Endodermal cell (in vitro differentiated cells): ENCODE results near the gene UBA6. TPM values are rescaled to one million over a fixed set of nuclear protein-coding genes. Genes with fewer than 3 reads are reported as not detected.
"Not testable (repeated sequence)": the region's sequence is repeated elsewhere in the genome, so short reads cannot be mapped to it uniquely, and the experiment has no call there.

Experiments used
- DNase-seq: peaks from one replicate; pipeline ENCODE4 v3.0.0-alpha.2; 2017
- H3K27ac ChIP-seq: 2 replicates; pipeline ENCODE4 v1.5.1; 2013; ENCODE audit warnings: mild to moderate bottlenecking, low read depth, low read length, moderate library complexity
- H3K27me3 ChIP-seq: 2 replicates; pipeline ENCODE4 v1.6.1; 2013; ENCODE audit warnings: mild to moderate bottlenecking, low read length, moderate library complexity; ENCODE audit not compliant: insufficient read depth, control insufficient read depth, poor library complexity, severe bottlenecking
- H3K36me3 ChIP-seq: 2 replicates; pipeline ENCODE4 v1.7.0; 2013; ENCODE audit warnings: mild to moderate bottlenecking, low read length, moderate library complexity; ENCODE audit not compliant: control insufficient read depth, insufficient read depth
- H3K4me1 ChIP-seq: one replicate; pipeline ENCODE4 v1.7.0; 2013; ENCODE audit warnings: low read length; ENCODE audit not compliant: control insufficient read depth, insufficient read depth
- H3K4me3 ChIP-seq: 2 replicates; pipeline ENCODE4 v1.5.1; 2013; ENCODE audit warnings: mild to moderate bottlenecking, low read length, moderate library complexity
- H3K9ac ChIP-seq: 2 replicates; pipeline ENCODE4 v1.6.1; 2013; ENCODE audit warnings: mild to moderate bottlenecking, low read length, moderate library complexity; ENCODE audit not compliant: poor library complexity, severe bottlenecking; ENCODE audit errors: extremely low read depth
- H3K9me3 ChIP-seq: 2 replicates; pipeline ENCODE4 v1.6.1; 2013; ENCODE audit warnings: mild to moderate bottlenecking, low read length, moderate library complexity; ENCODE audit not compliant: control insufficient read depth
- H3K27ac Mint-ChIP-seq: 2 replicates; pipeline ENCODE4 v1.8.0; 2020; ENCODE audit warnings: mixed read lengths
- H3K27me3 Mint-ChIP-seq: 2 replicates; pipeline ENCODE4 v1.8.0; 2021; ENCODE audit warnings: mild to moderate bottlenecking, mixed read lengths; ENCODE audit not compliant: insufficient read depth
- H3K36me3 Mint-ChIP-seq: 2 replicates; pipeline ENCODE4 v1.8.0; 2020; ENCODE audit warnings: low read depth, mixed read lengths
- H3K4me1 Mint-ChIP-seq: 2 replicates; pipeline ENCODE4 v1.8.0; 2020; ENCODE audit warnings: mixed read lengths
- H3K4me3 Mint-ChIP-seq: 2 replicates; pipeline ENCODE4 v1.8.0; 2020; ENCODE audit warnings: mild to moderate bottlenecking, moderate library complexity, mixed read lengths
- H3K9me3 Mint-ChIP-seq: 2 replicates; pipeline ENCODE4 v1.8.0; 2020; ENCODE audit warnings: mild to moderate bottlenecking, mixed read lengths
- WGBS, 2 experiments: methylation state at CpG; one replicate each; pipeline versions ENCODE4 v1.1.5 to v1.1.7; 2013; ENCODE audit warnings: missing lambda C conversion rate in 2 of 2, mixed read lengths in 1 of 2; ENCODE audit not compliant: insufficient coverage in 1 of 2, insufficient read length in 1 of 2; 5-methylcytosine and 5-hydroxymethylcytosine counted together
- total RNA-seq, 2 donors: library from RNA; stranded (reverse); fragmentation: NEBNext Ultra II Directional in 1 of 2; extraction: Animal tissue kit (Norgen Biotek cat#: 25700) in 1 of 2; gene quantifications; 2 replicates in 1 of 2; 3 replicates in 1 of 2; pipeline ENCODE4 v1.2.1, GENCODE V29; 2021
- TF ChIP-seq, protein P1 (sequence below): fragments of 200-600 bp; sonication (generic); conservative IDR thresholded peaks from 2 replicates; pipeline ENCODE4 v1.5.0; 2021; ENCODE audit warnings: antibody characterized with exemption, mild to moderate bottlenecking

Gene UBA6
- total RNA-seq, 2 donors from 2014 or later = 83.1 to 117 TPM

DNA sequence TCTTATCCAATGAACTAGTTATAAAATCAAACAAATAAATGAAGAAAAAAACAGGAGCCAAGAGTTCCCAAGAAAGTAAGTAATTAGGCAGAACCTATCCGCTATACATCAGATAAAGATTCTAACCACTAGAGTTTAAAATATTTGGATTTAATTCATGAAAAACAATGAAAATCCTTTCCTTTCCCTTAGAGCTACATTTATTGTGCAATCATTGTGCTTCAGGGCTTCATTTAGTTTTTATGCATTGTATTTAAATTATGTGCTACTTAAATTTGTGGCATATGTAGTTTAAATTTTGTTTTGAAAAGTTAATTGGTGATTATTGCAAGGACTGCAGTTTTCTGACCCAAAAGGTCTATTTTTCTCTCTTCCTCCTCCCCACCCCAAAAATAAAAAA, 35.3 kb upstream of the UBA6 start:
- Histone ChIP-seq H3K27ac (no peak overlapping the region), H3K9ac (no peak overlapping the region), H3K27me3 (no peaks in the 10 kb centered on the region), H3K4me3 (no peak overlapping the region), H3K4me1 (no peaks in the 10 kb centered on the region), H3K9me3 (no peaks in the 10 kb centered on the region), H3K36me3 (no peaks in the 10 kb centered on the region)
- no peak overlapping the region for H3K27ac Mint-ChIP-seq
- no CpG with 5 or more reads among the region's 1 CpG for WGBS, 2 experiments
- no peaks in the 10 kb centered on the region for H3K27me3 Mint-ChIP-seq
- DNase-seq = no peak
- TF ChIP-seq, protein P1, sequence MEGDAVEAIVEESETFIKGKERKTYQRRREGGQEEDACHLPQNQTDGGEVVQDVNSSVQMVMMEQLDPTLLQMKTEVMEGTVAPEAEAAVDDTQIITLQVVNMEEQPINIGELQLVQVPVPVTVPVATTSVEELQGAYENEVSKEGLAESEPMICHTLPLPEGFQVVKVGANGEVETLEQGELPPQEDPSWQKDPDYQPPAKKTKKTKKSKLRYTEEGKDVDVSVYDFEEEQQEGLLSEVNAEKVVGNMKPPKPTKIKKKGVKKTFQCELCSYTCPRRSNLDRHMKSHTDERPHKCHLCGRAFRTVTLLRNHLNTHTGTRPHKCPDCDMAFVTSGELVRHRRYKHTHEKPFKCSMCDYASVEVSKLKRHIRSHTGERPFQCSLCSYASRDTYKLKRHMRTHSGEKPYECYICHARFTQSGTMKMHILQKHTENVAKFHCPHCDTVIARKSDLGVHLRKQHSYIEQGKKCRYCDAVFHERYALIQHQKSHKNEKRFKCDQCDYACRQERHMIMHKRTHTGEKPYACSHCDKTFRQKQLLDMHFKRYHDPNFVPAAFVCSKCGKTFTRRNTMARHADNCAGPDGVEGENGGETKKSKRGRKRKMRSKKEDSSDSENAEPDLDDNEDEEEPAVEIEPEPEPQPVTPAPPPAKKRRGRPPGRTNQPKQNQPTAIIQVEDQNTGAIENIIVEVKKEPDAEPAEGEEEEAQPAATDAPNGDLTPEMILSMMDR = no peak
- no peaks in the 10 kb centered on the region for H3K4me1 Mint-ChIP-seq
- peaks cover 5% of the 10 kb centered on the region for H3K36me3 Mint-ChIP-seq
- H3K9me3 Mint-ChIP-seq = no peaks in the 10 kb centered on the region
- no peak overlapping the region for H3K4me3 Mint-ChIP-seq

DNA sequence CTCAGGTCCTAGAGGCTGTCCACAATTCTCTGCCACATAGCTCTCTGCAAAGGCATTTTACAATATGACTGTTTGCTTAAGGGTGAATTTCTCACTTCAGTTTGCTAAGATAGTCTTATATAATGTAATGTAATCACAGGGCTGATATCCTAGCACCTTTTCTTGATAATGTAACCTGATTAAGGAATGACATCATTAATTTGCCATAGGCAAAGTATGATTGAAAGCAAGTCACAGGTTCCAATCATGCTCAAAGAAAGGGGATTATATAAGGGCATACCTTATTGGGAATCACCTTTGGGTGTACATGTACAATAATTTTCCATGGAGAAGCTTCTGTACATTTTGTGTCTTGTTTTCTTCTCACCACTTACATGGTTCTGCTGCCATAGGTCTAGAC, 34.4 kb upstream of the UBA6 start:
- Mint-ChIP-seq H3K9me3 (no peaks in the 10 kb centered on the region), H3K4me1 (no peaks in the 10 kb centered on the region), H3K27me3 (no peaks in the 10 kb centered on the region), H3K4me3 (no peak overlapping the region), H3K27ac (no peak overlapping the region), H3K36me3 (peaks cover 5% of the 10 kb centered on the region)
- H3K27ac ChIP-seq = no peak overlapping the region
- H3K9ac ChIP-seq = no peak overlapping the region
- TF ChIP-seq, protein P1 = no peak
- no peak for DNase-seq
- H3K36me3 ChIP-seq = no peaks in the 10 kb centered on the region
- H3K4me1 ChIP-seq = no peaks in the 10 kb centered on the region
- H3K9me3 ChIP-seq = no peaks in the 10 kb centered on the region
- no peak overlapping the region for H3K4me3 ChIP-seq
- H3K27me3 ChIP-seq = no peaks in the 10 kb centered on the region

DNA sequence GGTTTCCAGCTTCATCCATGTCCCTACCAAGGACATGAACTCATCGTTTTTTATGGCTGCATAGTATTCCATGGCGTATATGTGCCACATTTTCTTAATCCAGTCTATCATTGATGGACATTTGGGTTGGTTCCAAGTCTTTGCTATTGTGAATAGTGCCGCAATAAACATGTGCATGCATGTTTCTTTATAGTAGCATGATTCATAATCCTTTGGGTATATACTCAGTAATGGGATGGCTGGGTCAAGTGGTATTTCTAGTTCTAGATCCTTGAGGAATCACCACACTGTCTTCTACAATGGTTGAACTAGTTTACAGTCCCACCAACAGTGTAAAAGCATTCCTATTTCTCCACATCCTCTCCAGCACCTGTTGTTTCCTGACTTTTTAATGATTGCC, 29.6 kb upstream of the UBA6 start:
- H3K27ac ChIP-seq, H3K9me3 Mint-ChIP-seq, H3K9ac ChIP-seq, H3K27me3 ChIP-seq, DNase-seq, H3K4me1 ChIP-seq, H3K27me3 Mint-ChIP-seq, H3K4me1 Mint-ChIP-seq, H3K4me3 ChIP-seq, H3K4me3 Mint-ChIP-seq, H3K36me3 ChIP-seq, H3K27ac Mint-ChIP-seq: not testable (repeated sequence)
- peaks cover 10% of the 10 kb centered on the region for H3K36me3 Mint-ChIP-seq
- H3K9me3 ChIP-seq = peaks cover 12% of the 10 kb centered on the region
- WGBS, 2 experiments = 88% methylated on average over 3 of the region's 3 CpGs; no CpG with 5 or more reads in 1 of the 2 experiments

DNA sequence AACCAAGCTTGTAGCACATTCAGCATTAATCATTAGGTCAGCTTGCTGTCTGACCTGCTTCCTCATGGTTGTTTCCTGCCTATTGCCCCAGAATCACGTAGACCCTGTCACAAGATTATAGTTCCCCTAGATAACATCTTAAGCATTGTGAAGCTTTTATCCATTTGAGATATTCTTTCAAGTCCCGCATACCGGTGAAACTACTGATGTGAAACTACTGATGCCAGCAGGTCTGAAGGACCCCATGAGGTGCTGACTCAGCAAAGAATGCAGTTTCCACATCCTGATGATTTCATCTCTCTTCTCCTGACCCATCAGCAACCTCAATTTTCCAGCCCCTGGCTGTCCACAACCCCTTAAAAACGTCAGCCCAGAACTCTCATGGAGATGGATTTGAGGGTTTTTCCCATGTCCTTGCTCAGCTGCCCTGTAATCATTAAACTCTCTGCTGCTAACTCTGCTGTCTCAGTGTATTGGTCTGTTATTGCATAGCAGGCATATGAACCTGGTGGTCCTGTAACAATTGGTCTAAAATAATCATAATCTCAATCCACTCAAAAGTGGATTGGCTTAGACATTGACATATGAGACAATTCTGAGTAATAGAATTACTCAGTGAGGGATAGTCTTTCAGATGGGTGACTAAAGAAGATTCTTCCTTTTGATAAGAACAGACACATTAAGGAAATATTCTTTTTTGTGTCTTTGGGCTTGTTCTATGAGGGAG, 26.3 kb upstream of the UBA6 start:
- Histone ChIP-seq H3K9ac (no peak overlapping the region), H3K27ac (no peak overlapping the region), H3K4me1 (peaks cover under 1% of the 10 kb centered on the region), H3K9me3 (peaks cover 13% of the 10 kb centered on the region), H3K27me3 (no peaks in the 10 kb centered on the region), H3K36me3 (no peaks in the 10 kb centered on the region), H3K4me3 (no peak overlapping the region)
- H3K27me3 Mint-ChIP-seq = no peaks in the 10 kb centered on the region
- TF ChIP-seq, protein P1 = no peak
- H3K36me3 Mint-ChIP-seq = peaks cover 20% of the 10 kb centered on the region
- no peak overlapping the region for H3K4me3 Mint-ChIP-seq
- no peak for DNase-seq
- H3K4me1 Mint-ChIP-seq = peaks cover 7% of the 10 kb centered on the region
- H3K9me3 Mint-ChIP-seq = peaks cover 8% of the 10 kb centered on the region
- H3K27ac Mint-ChIP-seq = no peak overlapping the region
- 88 to 97% methylated on average over 3 to 4 of the region's 4 CpGs for WGBS, 2 experiments
